HTR-8/SVneo (cell line): ENCODE data around the gene MTREX.
A peak's percentile ranks its signal among the peaks of the same experiment; 100 is the strongest.

Experiments used
- DNase-seq: peaks from one replicate; pipeline ENCODE4 v3.0.0; 2011; ENCODE audit warnings: low spot score, mixed read lengths; ENCODE audit not compliant: insufficient read length
- FAIRE-seq: peaks from 2 replicates; lab custom pipeline; 2011; peaks lifted over from hg19 to GRCh38; lab: Jason Lieb, UNC

Gene MTREX

DNA sequence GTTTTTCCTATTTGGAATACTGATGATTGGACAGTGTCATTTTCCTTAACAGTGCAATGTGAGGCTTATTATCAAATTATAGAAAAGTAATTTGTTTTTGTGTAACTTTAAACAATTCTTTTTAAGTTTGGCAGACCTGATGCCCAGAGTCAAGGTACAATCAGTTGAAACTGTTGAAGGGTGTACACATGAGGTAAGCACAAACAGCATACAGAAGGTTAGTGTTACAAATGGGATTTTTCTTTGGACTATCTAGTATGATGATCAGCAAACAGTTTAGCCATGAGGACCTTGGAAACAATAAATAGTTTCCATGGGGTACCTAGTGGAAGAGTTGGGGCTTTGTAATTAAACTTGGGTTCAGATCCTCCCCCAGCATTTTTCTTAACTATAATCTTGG is 16.2 kb downstream of the MTREX start:
- DNase-seq (no peak), FAIRE-seq (peak; percentile 57)

DNA sequence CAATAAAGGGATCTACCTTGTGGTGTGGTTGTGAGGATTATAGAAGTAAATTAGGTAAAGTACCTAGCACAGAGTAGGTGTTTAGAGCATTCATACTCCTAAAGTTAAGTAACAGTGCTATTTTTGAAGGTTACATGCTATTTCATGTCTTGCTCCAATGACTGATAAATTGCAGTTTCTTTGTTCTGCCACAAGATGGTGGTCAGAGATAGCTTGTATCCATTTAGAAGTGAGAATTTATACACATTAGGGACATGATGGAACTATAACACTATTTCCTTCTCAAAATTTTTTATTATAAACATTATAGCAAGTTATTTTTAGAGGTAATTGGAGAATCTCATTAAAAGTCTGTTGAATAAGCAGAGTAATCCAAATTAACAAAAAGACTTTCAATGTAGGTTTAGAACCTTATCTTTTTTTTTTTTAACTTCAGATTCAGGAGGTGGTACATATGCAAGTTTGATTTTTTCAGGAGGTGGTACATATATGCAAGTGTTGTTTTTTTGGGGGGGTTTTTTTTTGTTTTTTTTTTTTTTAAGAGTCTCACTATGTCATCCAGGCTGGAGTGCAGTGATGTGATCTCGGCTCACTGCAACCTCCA is 17.1 kb downstream of the MTREX start:
- FAIRE-seq (no peak), DNase-seq (peak; percentile 33)

DNA sequence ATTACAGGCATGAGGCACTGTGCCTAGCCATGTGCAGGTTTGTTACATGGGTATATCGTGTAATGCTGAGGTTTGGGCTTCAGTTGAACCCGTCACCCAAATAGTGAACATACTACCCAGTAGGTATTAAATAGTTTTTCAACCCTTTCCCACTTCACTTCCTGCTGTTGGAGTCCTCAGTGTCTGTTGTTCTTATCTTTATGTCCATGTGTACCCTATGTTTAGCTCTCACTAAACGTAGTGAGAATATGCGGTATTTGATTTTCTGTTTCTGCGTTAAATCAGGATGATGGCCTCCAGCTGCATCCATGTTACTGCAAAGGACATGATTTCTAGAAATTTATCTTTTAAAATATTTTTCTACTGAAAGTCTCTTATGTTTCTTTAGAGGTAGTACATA is 17.8 kb downstream of the MTREX start:
- DNase-seq (no peak), FAIRE-seq (no peak)

DNA sequence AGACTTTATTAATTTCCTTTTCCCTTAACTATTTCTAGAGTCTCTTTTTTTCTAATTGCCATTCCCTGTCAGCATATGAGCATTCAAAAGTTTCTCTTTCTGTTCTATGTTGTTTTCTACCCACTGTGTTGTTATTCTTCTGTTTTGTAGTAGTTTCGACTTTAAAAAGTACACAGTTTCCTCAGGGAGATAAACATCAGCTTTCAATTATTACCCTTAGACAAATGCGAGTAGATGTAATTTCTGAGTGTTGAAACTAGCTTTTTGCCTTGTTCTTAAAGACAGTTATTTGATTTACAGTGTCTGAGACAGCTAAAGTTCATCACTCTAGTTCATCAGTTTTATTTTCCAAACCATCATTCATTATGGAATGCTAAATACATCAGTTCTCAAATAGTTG is 19.5 kb downstream of the MTREX start:
- no peak for DNase-seq
- FAIRE-seq, result no peak

DNA sequence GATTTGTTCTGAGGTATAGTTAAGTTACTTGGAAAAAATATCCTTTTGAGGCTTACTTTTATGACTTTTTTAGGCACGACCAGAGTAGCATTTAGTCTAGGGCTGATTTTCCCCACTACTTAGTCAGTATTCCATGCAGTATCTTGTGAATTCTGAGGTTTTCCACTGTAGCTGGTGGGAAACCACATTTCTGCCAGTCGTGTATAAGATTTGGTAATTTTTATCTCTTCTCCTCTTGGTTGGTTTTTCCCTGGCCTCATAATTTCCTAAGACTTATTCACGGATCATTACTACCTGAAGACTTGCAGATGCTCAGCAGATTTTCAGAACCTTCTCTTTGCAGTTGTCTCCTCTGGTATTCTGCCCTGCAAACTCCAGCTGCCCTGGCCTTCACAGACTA is 23.5 kb downstream of the MTREX start:
- DNase-seq, result no peak
- no peak for FAIRE-seq

DNA sequence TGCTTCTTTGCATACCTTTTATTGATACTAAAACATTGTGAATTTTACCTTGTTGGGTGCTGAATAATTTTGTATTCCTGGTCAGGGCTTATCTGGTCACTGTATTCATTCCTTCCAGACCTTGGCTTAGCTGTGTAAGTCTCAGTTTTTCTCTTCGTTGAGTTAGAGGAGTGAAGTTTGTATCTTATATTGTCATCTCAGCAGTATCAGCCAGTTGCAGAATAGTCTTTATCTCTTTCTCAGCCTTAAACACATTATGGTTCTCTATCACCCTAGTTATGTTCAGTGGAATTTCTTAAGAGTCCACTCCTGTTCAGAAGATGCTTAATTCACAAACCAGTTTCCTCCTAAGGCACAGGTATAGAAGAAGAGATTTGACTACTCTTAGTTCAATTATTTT is 25.2 kb downstream of the MTREX start:
- FAIRE-seq, result no peak
- no peak for DNase-seq

DNA sequence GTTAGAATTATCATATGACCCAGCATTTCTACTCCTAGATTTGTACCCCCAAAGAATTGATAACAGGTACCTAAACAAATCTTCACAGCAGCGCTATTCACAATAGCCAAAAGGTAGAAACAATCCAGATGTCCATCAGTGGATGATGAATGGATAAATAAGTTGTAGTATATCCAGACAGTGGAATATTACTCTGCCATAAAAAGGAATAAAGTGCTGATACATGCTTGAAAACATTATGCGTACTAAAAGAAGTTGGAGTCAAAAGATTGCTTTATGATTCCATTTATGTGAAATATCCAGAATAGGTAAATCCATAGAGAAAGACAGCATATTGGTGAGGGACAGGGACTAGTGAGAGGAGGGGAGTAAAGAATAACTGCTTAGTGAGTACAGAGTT is 26.0 kb downstream of the MTREX start:
- DNase-seq (no peak), FAIRE-seq (no peak)

DNA sequence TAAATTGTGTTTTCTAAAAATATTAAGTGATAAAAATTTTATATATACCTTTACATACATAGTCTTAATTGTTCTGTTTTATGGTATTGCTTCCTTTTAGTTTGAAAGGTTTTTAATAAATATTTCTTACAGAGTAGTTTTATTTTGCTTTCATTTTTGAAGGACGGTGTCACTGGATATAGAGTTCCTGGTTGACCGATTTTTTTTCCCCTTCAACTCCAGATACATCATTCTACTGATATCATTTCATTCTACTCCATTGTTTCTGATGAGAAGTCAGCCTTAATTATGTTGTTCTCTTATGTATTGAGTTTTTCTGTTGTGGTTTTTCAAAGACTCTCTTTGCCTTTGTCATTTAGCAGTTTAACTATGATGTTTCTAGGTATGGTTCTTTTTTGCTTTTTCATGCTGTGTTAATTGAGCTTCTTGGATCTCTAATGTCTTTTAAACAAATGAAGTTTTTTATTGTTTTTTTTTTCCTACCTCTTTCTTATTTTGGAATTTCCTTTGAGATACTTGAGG is 30.4 kb downstream of the MTREX start:
- no peak for DNase-seq
- no peak for FAIRE-seq

DNA sequence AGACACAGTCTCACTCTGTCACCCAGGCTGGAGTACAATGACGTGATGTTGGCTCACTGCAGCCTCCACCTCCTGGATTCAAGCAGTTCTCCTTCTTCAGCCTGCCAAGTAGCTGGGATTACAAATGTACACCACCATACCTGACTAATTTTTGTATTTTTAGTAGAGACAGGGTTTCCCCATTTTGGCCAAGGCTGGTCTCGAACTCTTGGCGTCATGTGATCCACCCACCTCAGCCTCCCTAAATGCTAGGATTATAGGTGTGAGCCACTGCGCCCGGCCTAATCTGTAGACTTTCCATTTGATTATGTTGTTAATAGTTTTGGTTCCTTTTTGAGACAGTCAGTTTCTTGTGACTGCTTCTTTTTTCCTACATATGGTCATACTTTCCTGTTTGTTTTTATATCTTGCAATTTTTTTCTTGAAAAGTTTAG is 31.0 kb downstream of the MTREX start:
- no peak for FAIRE-seq
- no peak for DNase-seq

DNA sequence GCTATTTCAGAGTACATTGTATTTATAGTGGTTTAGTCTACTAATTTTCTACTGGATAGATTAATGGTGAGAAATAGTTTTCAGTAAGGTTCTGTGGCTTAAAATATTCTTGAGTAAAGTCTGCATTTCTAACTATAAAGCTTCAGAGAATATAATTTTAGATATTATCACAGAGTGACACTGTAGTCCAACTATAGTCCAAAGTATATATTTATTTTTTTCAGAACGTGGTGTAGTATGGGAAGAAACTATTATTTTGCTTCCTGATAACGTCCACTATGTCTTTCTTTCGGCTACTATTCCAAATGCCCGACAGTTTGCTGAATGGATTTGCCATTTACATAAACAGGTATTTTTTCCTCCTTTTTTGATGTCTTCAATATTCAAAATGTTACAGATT is 35.3 kb downstream of the MTREX start:
- FAIRE-seq (no peak), DNase-seq (no peak)

DNA sequence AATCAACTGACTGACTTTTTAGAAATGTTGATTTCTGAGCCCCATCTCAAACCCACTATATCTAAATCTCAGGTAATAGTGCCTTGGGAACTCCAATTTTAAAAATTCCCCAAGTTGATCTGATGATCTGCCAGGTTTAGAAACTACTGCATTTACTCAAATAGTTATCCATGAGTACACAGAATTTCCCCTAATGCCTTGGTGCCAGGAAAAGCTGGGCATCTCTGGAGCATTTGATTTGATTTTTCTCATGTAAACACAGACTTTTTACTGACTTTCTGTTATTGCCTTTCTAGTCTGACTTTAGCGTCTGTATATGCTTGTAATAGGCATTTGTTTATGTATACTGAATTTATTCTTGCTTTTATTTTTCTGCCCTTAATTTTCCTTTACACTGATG is 35.8 kb downstream of the MTREX start:
- no peak for DNase-seq
- FAIRE-seq, result no peak

DNA sequence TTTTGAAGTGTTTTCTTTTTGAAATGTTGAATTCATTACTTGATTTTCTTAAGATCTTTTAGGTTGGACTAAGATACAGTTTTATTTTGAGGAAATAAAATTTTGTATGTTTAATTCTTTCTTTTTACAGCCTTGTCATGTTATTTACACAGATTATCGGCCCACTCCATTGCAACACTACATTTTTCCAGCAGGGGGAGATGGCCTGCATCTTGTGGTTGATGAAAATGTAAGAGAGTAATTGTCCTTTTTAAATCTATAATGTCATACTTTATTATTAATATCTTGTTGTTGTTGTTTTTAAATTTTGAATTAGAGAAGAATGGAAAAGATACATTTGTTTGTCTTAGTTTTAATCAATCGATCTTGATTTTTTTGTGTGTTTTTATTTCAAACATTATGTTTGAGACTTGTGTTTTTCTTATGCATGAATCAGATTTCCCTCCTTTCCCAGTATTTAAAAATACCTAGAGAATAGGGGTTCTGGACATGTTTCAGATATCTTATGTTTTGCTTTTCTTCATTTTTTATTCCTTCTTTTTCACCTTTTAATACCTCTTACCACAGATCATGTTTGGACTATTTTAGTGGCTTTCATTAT is 36.7 kb downstream of the MTREX start:
- DNase-seq, result peak; percentile 27
- FAIRE-seq, result no peak

DNA sequence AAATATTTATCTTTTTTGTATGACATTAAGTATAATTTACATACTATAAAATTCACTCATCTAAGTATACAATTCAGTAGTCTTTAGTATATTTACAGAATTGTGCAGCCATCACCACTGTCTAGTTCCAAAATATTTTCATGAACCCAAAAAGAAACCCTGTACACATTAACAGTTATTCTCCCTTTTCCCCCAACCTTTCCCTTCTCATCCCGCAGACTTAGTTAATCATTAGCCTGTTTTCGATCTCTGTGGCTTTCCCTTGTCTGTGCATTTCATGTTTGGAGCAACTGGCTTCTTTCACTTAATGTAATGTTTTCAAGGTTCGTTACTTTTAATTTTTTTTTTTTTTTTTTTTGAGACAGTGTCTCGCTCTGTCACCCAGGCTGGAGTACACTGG is 37.5 kb downstream of the MTREX start:
- FAIRE-seq, result no peak
- no peak for DNase-seq

DNA sequence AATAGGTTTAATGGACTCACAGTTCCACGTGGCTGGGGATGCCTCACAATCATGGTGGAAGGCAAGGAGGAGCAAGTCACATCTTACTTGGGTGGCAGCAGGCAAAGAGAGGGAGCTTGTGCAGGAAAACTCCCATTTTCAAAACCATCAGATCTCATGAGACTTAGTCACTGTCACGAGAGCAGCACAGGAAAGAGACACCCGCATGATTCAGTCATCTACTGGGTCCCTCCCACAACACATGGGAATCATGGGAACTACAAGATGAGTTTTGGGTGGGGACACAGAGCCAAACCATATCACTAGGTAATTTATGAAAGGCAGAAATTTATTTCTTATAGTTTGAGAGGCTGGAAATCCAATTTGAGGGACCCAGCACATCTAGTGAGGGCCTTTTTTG is 40.0 kb downstream of the MTREX start:
- FAIRE-seq (no peak), DNase-seq (no peak)

DNA sequence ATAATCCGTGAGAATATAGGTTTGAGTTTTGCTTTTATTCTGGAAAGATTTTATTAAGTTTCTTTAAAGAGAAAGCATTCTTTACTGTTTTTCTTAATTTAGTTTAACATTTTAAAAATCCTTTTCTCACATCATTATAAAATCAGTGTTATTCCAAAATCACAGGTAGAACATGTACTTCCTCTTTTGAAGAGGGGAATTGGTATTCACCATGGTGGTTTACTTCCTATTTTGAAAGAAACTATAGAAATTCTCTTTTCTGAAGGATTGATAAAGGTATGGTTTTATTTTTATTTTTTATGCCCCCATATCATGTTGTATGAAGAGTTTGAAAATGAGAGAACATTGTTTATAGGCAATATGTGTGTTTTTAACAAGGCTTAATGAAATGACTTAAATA is 43.0 kb downstream of the MTREX start:
- FAIRE-seq (no peak), DNase-seq (no peak)

DNA sequence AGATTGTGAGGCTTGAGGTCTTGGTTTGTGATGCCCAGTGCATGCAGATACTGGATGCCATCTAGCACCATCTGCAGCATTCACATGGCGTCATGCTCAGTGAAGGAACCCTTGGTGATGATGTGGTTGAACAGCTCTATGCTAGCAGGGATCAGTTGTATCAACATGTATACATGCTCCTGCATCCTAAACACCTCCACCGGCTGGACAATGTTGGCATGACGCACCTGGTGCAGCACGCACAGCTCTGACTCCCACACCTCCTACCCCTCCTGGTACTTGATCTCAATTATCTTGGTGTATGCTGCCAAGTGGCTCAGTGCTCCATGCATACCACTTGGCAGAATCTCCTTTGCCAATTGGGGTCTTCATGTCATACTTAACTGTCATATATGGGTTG is 49.1 kb downstream of the MTREX start:
- FAIRE-seq (no peak), DNase-seq (no peak)

DNA sequence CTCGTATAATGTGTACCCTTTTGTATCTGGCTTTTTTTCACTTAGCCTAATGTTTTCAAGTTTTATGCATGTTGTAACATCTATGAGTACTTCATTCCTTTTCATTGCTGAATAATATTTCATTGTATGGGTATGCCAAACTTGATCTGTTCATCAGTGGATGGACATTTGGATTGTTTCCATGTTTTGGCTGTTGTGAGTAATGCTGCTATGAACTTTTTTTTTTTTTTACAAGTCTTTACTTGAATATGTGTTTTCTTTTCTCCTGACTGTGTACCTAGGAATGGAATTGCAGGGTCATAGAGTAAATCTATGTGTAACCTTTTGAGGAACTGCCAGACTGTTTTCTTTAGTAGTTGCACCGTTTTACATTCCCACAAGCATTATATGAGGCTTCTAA is 52.4 kb downstream of the MTREX start:
- DNase-seq, result no peak
- no peak for FAIRE-seq

DNA sequence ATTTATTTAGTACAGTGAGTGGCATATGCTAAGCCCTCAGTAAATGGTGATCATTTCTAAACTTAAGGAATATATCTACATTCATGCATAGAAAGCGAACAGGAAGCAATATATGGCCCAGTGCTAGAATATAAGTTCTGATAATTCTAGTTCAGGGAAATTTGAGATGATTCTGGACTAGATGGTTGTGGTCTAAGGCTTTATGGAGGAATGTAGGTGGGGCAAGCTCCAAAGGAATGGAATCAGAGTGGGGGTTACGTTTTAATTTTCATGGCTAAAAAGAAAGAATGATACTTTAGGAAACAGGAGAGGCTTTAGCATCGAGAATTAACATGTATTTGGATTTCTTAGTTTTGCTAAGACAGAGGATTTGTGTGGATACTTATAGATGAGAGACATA is 56.1 kb downstream of the MTREX start:
- no peak for DNase-seq
- FAIRE-seq, result no peak

DNA sequence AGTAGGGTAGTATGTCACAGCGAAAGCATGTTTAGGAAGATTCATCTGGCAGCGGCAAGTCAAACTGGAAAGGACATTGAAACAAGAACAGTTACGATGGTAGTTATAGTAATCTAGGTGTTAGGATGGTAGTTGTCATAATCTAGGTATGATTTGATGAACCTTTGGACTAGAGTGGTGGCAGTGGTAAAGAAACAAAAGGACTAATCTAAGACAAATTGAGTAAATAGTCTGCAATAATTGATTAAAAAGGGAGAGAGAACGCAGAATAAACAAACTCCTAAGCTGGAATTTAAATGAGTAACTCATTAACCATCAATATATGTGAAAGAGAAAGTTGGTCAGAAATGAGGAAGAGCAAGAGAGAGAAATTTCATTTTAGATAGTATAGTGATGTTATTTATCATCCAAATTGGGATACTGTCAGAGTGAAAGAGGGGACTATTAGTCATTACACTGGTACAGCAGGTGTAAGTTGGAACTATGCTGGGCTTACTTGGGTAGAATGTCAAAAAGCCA is 56.8 kb downstream of the MTREX start:
- DNase-seq (no peak), FAIRE-seq (no peak)

DNA sequence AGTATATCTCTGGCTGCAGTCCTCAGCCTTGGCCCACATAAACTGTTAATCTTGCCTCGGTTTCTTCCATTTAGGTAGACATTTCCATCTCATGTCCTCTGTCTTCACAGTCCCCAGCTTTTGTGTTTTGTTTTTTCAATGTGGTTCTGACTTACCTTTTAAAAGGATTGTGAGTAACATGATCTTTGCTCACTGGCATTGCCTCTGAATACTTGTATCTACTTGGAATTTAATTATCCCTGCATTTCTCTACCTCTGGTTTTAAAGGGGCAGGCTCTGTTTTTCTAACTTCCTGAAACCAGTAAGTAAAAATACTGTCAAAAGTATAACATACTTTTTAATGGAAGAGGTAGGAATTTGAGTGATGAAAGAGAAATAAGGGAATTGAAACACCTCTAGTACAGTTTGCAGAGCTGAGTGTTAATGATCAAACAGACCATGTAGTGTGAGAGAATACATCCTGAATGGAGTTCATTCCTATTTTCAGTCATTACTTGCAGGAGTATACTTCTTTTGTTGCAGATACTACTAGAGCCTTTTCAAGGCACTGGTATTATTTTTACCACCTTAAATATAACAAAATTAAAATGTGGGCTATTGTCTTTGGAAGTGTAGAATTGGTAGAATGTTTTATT is 62.6 kb downstream of the MTREX start:
- DNase-seq (no peak), FAIRE-seq (no peak)

DNA sequence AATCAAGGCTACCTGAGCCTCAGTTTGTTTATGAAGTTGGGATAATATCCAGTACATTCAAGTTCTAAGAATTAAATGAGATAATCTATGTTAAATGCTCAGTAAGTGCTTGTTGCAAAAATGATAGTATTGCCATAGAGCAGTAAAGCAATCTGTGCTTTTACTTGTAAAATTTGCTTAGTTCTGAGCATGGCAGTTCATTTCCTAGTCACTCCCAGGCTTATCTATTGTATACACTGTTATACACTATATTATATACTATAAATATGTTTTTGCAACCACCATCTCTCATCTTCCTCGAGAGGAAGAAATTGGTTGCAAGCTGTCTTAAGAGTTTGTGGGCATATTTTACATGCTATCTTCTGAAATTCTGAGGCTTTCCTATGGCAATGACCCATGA is 63.4 kb downstream of the MTREX start:
- no peak for DNase-seq
- FAIRE-seq, result no peak
